Measurements from ENCODE around the gene MAGI1. TPM values are rescaled to one million over a fixed set of nuclear protein-coding genes. Genes with fewer than 3 reads are reported as not detected.

MAGI1 gene
- total RNA-seq, 1 donor from 2014 or later, result 0.49 TPM

GRCh38 chr3:65379223-65379622 is 659.5 kb downstream of the MAGI1 start:
- intact Hi-C loops (cut with micrococcal nuclease), result no loop called here

- intact Hi-C loops (cut with micrococcal nuclease), result no loop called here
These were observed 661.1 kb downstream of the MAGI1 start for GRCh38 chr3:65377637-65378036.

GRCh38 chr3:65376426-65376825 is 662.3 kb downstream of the MAGI1 start:
- intact Hi-C loops (cut with micrococcal nuclease), result no loop called here

GRCh38 chr3:65371053-65371452 is 667.7 kb downstream of the MAGI1 start:
- intact Hi-C loops (cut with micrococcal nuclease), result no loop called here

GRCh38 chr3:65368866-65369265 is 669.9 kb downstream of the MAGI1 start:
- intact Hi-C loops (cut with micrococcal nuclease), result no loop called here

- intact Hi-C loops (cut with micrococcal nuclease), result no loop called here
These were observed 676.0 kb downstream of the MAGI1 start for GRCh38 chr3:65362688-65363087.

- intact Hi-C loops (cut with micrococcal nuclease), result no loop called here
These were observed 677.3 kb downstream of the MAGI1 start for GRCh38 chr3:65361448-65361847.

GRCh38 chr3:65356331-65357248 is 682.1 kb downstream of the MAGI1 start:
- intact Hi-C loops (cut with micrococcal nuclease), result no loop called here

GRCh38 chr3:65354880-65355279 is 683.8 kb downstream of the MAGI1 start:
- intact Hi-C loops (cut with micrococcal nuclease), result no loop called here

- intact Hi-C loops (cut with micrococcal nuclease), result no loop called here
These were observed 685.8 kb downstream of the MAGI1 start for GRCh38 chr3:65352951-65353350.

- intact Hi-C loops (cut with micrococcal nuclease), result no loop called here
These were observed 687.0 kb downstream of the MAGI1 start for GRCh38 chr3:65351753-65352152.

- intact Hi-C loops (cut with micrococcal nuclease), result no loop called here
These were observed 687.8 kb downstream of the MAGI1 start for GRCh38 chr3:65350801-65351476.

- intact Hi-C loops (cut with micrococcal nuclease), result no loop called here
These were observed 690.2 kb downstream of the MAGI1 start for GRCh38 chr3:65348398-65348995.

GRCh38 chr3:65347166-65347565 is 691.6 kb downstream of the MAGI1 start:
- intact Hi-C loops (cut with micrococcal nuclease), result no loop called here

- intact Hi-C loops (cut with micrococcal nuclease), result no loop called here
These were observed 693.9 kb downstream of the MAGI1 start for GRCh38 chr3:65344846-65345245.

GRCh38 chr3:65344444-65344843 is 694.3 kb downstream of the MAGI1 start:
- intact Hi-C loops (cut with micrococcal nuclease), result no loop called here

GRCh38 chr3:65343736-65344135 is 695.0 kb downstream of the MAGI1 start:
- intact Hi-C loops (cut with micrococcal nuclease), result no loop called here

- intact Hi-C loops (cut with micrococcal nuclease), result no loop called here
These were observed 695.7 kb downstream of the MAGI1 start for GRCh38 chr3:65343026-65343425.

GRCh38 chr3:65342084-65342683 is 696.5 kb downstream of the MAGI1 start:
- intact Hi-C loops (cut with micrococcal nuclease), result loop anchor here (1.0 kb wide), 1 partner anchor 390 kb away; no protein-coding TSS in a partner anchor

- intact Hi-C loops (cut with micrococcal nuclease), result no loop called here
These were observed 699.5 kb downstream of the MAGI1 start for GRCh38 chr3:65339192-65339740.

GRCh38 chr3:65338571-65338970 is 700.1 kb downstream of the MAGI1 start:
- intact Hi-C loops (cut with micrococcal nuclease), result no loop called here
